NCI-H1417 (cell line): Measurements from ENCODE around the gene ZGPAT.

Experiments used
- DNase-seq, 3 experiments: peaks; one replicate each; lab custom pipeline; 2025; lab: John Stamatoyannopoulos, UW

The ZGPAT gene

DNA sequence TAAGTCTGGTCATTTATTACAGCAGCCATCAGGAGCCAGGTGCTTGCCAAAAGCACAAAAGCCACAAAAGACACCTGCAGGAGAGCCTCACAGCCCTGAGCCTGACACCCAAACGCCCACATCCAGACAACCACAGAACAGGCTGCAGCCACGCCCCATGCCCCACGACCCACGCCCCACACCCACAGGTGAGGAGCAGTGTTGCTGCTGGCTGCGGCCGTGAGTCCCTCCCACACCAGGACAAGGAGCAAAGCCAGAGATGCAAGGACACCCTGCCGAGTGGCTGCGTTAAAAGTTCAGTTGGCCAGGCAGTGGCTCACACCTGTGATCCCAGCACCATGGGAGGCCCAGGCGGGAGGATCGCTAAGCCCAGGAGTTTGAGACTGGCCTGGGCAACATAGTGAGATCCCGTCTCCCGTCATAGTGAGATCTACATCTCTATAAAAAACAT, 74.7 kb downstream of the ZGPAT start:
- DNase-seq: peak in 1 of 3 experiments; percentile 11

DNA sequence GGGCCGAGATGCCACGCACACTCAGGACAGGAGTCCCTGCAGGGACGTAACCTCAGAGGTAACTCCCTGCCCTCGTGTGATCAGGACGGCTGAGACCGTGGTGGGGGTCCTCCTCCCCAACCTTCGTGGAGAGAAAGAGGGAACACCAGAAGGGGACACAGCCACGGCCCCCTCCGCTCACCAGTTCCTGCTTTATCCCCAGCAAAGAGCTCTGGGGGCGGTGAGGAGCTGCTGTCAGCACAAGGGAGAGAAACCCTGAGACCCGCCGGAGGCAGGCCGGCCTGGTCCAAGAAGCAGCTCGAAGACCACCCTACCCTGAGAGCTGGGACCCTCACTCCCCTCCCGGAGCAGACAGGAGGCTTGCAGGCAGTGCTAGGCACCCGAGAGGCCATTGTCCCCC, 76.1 kb downstream of the ZGPAT start:
- no peak for DNase-seq

DNA sequence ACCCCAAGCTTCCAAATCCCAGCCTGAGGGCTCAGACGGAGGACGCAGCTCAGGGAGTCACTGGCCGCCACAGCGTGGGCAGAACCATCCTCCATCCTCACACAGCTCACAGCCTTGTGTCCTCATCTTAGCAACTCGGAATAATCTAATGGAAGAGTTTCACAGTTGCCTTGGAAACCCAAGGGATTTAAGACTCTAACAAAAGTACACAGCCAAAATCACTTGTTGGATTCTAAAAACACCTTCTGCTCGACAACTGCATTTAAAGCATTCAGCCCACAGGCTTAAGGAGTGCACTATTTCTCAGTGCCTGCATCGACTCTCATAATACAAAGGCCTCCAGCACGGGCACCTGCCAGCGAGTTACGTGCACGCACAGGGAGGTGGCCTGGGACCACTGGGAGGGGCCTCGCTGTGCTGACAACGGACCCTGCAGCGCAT, 77.9 kb downstream of the ZGPAT start:
- DNase-seq: peak in 1 of 3 experiments; percentile 52
